ENCODE measurements around the gene SNX5.

GRCh38 chr20:17968366-17969277, at the start of gene SNX5, which contains the start of gene MGME1:
- TF ChIP-seq CTCF (IDR thresholded peaks at IDR 0.05 in 2 of 3, conservative IDR thresholded peaks at IDR 0.05 in 1 of 3; ENCODE audit: borderline replicate concordance in 1 of 3, insufficient read depth in 1 of 3, low read depth in 2 of 3, low read length in 2 of 3) (no peak), POLR2A (IDR thresholded peaks at IDR 0.05; ENCODE audit: borderline replicate concordance, extremely low read depth, insufficient read depth, insufficient read length) (peak; percentile 85), EZH2 (IDR thresholded peaks at IDR 0.05) (no peak), FOSL1 (IDR thresholded peaks at IDR 0.05; ENCODE audit: low read depth) (peak; percentile 12; the same call in 1 of the 2 replicates)

Data from HCT116 (cell line).